HFFc6 (cell line): ENCODE measurements around the gene PRKG1. TPM values are rescaled to one million over a fixed set of nuclear protein-coding genes. Genes with fewer than 3 reads are reported as not detected.

ENCODE experiments used
- DNase-seq: peaks from one replicate; pipeline ENCODE4 v3.0.0-alpha.2; 2018
- H3K27ac Mint-ChIP-seq: 2 replicates; pipeline ENCODE4 v1.8.0; 2020; ENCODE audit warnings: mild to moderate bottlenecking, mixed read lengths
- H3K27me3 Mint-ChIP-seq: 2 replicates; pipeline ENCODE4 v1.8.0; 2021; ENCODE audit warnings: mild to moderate bottlenecking, moderate library complexity, mixed read lengths; ENCODE audit not compliant: insufficient read depth
- H3K36me3 Mint-ChIP-seq: 2 replicates; pipeline ENCODE4 v1.8.0; 2021; ENCODE audit warnings: low read depth, mixed read lengths
- H3K4me1 Mint-ChIP-seq: 2 replicates; pipeline ENCODE4 v1.8.0; 2020; ENCODE audit warnings: low read depth, mixed read lengths
- H3K4me3 Mint-ChIP-seq: 2 replicates; pipeline ENCODE4 v1.8.0; 2020; ENCODE audit warnings: mild to moderate bottlenecking, moderate library complexity, mixed read lengths
- H3K9me3 Mint-ChIP-seq: 2 replicates; pipeline ENCODE4 v1.8.0; 2020; ENCODE audit warnings: mild to moderate bottlenecking, mixed read lengths
- CTCF ChIP-seq: fragments of 200-600 bp; sonication (generic); IDR thresholded peaks from 2 replicates; pipeline ENCODE4 v1.5.0; 2021; ENCODE audit warnings: antibody characterized with exemption, mild to moderate bottlenecking
- total RNA-seq, 6 experiments: library from RNA; stranded (reverse); fragmentation: NEBNext Ultra II Directional; extraction: Animal tissue kit (Norgen Biotek cat#: 25700); gene quantifications; 2 replicates in 1 of 6; 3 replicates in 5 of 6; pipeline ENCODE4 v1.2.3, GENCODE V29; 2021

PRKG1 gene
- total RNA-seq, 6 experiments from 2014 or later = 9.3 to 10.1 (median 9.8) TPM

- H3K27ac Mint-ChIP-seq = no peak overlapping the region
- no peaks in the 10 kb centered on the region for H3K4me1 Mint-ChIP-seq
- H3K4me3 Mint-ChIP-seq = no peak overlapping the region
- no peaks in the 10 kb centered on the region for H3K36me3 Mint-ChIP-seq
- no peak for TF ChIP-seq CTCF
- DNase-seq = no peak
- no peaks in the 10 kb centered on the region for H3K9me3 Mint-ChIP-seq
- no peaks in the 10 kb centered on the region; the same call in 1 of the 2 replicates for H3K27me3 Mint-ChIP-seq
Measured at GRCh38 chr10:51986516-51986915, 912.2 kb downstream of the PRKG1 start.

- Mint-ChIP-seq H3K4me1 (no peaks in the 10 kb centered on the region), H3K36me3 (no peaks in the 10 kb centered on the region), H3K4me3 (no peak overlapping the region), H3K27ac (no peak overlapping the region), H3K27me3 (no peaks in the 10 kb centered on the region; the same call in 1 of the 2 replicates), H3K9me3 (no peaks in the 10 kb centered on the region)
- no peak for TF ChIP-seq CTCF
- DNase-seq = no peak
Measured at GRCh38 chr10:51993475-51993874, 919.2 kb downstream of the PRKG1 start.

GRCh38 chr10:51999096-51999495, 924.8 kb downstream of the PRKG1 start:
- Mint-ChIP-seq H3K27me3 (peaks cover 4% of the 10 kb centered on the region; the same call in 1 of the 2 replicates), H3K27ac (no peak overlapping the region), H3K4me1 (no peaks in the 10 kb centered on the region), H3K36me3 (no peaks in the 10 kb centered on the region), H3K4me3 (no peak overlapping the region), H3K9me3 (no peaks in the 10 kb centered on the region)
- TF ChIP-seq CTCF = no peak
- DNase-seq = no peak

GRCh38 chr10:52004342-52004949, 930.2 kb downstream of the PRKG1 start:
- Mint-ChIP-seq H3K4me3 (no peak overlapping the region), H3K27me3 (peaks cover 4% of the 10 kb centered on the region; the same call in 1 of the 2 replicates), H3K27ac (no peak overlapping the region), H3K4me1 (no peaks in the 10 kb centered on the region), H3K36me3 (no peaks in the 10 kb centered on the region), H3K9me3 (no peaks in the 10 kb centered on the region)
- DNase-seq = peak; percentile 34
- peak; percentile 83 for TF ChIP-seq CTCF

GRCh38 chr10:52007091-52007490, 932.8 kb downstream of the PRKG1 start:
- no peak for DNase-seq
- no peaks in the 10 kb centered on the region for H3K36me3 Mint-ChIP-seq
- H3K4me1 Mint-ChIP-seq = no peaks in the 10 kb centered on the region
- H3K4me3 Mint-ChIP-seq = no peak overlapping the region
- no peak for TF ChIP-seq CTCF
- peaks cover 4% of the 10 kb centered on the region; the same call in 1 of the 2 replicates for H3K27me3 Mint-ChIP-seq
- no peaks in the 10 kb centered on the region for H3K9me3 Mint-ChIP-seq
- no peak overlapping the region for H3K27ac Mint-ChIP-seq
